ENCODE data around the gene KCNT1. TPM values are rescaled to one million over a fixed set of nuclear protein-coding genes. Genes with fewer than 3 reads are reported as not detected.

KCNT1 gene
- total RNA-seq, 2 donors from 2014 or later, result 0.23 to 0.37 TPM

DNA sequence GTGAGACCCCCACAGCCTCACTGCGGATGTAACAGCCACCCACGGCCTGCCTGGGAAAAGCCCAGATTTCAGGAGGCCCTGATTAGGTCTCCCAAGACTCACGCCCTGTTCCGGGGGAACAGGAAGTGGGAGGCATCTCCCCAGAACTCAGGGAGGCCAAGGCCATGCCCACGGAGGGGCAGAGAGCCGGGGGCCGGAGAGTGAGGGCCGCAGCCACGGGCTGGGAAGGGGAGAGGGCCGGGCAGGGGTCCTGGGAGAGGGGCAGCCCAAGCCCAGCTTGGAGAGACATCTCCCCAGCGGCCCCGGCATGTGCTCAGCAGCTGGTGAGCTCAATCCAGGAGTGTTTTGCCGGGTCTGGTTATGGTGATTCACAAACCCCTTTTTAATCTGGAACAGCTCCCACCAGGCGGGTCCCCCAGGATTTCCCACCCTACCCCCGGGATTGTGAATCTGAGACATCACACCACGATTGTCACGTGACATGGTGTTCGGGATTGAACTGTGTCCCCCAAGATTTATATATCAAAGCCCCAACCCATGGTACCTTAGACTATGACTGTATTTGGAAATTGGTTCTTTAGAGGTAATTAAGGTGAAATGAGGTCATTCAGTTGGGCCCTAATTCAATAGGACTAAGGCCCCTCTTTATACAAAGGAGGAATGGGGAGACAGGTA is 26.6 kb downstream of the KCNT1 start:
- peaks cover 4% of the 10 kb centered on the region for H3K4me1 Mint-ChIP-seq
- H3K9me3 ChIP-seq (ENCODE audit: control insufficient read depth, low read length, poor library complexity, severe bottlenecking), result no peaks in the 10 kb centered on the region
- H3K36me3 Mint-ChIP-seq (ENCODE audit: low read depth), result peaks cover 3% of the 10 kb centered on the region
- H3K4me3 Mint-ChIP-seq, result no peak overlapping the region
- peaks cover 23% of the 10 kb centered on the region for H3K27me3 Mint-ChIP-seq
- no peak for DNase-seq
- no peak overlapping the region for H3K27ac Mint-ChIP-seq
- ATAC-seq, result no peak

DNA sequence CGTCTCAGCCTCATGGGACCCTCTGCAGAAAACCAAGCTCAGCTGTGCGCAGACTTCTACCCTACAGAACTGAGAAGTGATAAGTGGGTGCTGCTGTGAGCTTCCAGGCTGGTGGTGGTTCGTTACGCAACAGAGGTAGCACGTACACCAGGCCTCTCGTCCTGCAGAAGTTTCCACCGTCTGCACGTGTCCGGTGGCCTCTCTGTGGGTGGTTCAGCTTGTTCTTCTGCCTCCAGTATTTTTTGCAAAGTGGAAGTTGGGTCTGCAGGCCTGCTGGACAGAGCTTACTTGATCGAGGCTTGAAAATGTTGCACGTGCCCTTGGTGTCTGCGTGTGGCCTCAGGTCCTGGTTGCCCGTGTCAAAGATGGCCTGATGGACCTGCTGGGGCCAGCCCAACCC is 27.5 kb downstream of the KCNT1 start:
- H3K27ac Mint-ChIP-seq, result no peak overlapping the region
- peaks cover 3% of the 10 kb centered on the region for H3K36me3 Mint-ChIP-seq (ENCODE audit: low read depth)
- ATAC-seq, result no peak
- H3K4me3 Mint-ChIP-seq, result no peak overlapping the region
- peaks cover 4% of the 10 kb centered on the region for H3K4me1 Mint-ChIP-seq
- no peak for DNase-seq
- H3K9me3 ChIP-seq (ENCODE audit: control insufficient read depth, low read length, poor library complexity, severe bottlenecking), result no peaks in the 10 kb centered on the region
- H3K27me3 Mint-ChIP-seq, result peaks cover 28% of the 10 kb centered on the region

DNA sequence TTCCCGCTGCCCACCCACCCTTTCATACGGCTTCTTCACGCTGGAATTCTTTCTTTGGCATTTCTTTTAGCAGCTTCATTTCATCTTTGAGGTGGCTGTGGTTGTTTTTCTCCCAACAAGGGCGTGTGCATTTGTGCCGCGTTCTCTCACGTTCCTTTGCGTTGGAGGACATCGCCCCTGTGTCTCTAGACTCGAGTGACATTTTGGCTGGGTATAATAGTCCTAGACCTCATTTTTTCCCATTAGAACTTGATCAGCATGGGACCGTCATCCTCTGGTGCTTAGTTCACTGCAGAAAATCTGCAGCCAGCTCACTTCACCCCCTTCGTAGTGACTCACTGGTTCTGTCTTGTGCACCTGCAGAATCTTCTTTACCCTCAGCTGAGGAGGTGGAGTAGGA is 29.5 kb downstream of the KCNT1 start:
- H3K9me3 ChIP-seq (ENCODE audit: control insufficient read depth, low read length, poor library complexity, severe bottlenecking), result no peaks in the 10 kb centered on the region
- ATAC-seq, result no peak

DNA sequence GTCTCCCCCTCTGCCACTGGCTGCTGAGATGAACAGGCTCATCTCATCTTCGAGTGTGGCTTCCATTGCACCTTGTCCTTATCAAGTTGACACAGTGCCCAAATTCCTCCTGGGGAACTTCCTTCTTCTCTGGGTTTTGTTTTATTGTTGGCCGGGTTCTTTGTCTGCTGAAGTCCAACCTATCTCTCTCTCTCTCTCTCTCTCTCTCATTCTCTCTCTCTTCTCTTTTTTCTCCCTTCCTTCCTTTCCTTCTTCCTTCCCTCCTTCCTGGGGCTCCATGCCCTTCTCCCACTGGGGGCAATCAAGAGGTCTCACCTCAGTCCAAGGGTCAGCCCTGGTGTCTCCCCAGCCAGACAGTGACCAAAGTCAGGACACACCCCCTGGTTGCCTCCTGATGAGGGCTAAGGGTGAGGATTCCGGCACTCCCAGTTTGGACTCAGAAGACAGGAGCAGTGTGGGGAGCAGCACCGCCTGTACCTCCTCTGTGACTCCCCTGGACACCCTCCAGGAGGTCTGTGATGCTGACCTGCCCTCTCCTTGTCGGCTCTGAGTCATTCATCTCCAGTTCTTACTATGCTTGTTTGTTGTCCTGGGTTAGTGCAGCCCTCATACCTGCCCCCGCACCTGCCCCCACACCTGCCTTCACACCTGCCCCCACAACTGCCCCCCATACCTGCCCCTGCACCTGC is 30.7 kb downstream of the KCNT1 start:
- Mint-ChIP-seq H3K27me3 (peaks cover 26% of the 10 kb centered on the region), H3K4me1 (peaks cover 6% of the 10 kb centered on the region), H3K36me3 (ENCODE audit: low read depth) (peaks cover 3% of the 10 kb centered on the region), H3K4me3 (no peak overlapping the region), H3K27ac (no peak overlapping the region)
- ATAC-seq, result no peak
- no peak for DNase-seq
- no peaks in the 10 kb centered on the region for H3K9me3 ChIP-seq (ENCODE audit: control insufficient read depth, low read length, poor library complexity, severe bottlenecking)

More for the DNA sequence above, 29.5 kb downstream of the KCNT1 start:
- Mint-ChIP-seq H3K4me3 (no peak overlapping the region), H3K27me3 (peaks cover 22% of the 10 kb centered on the region), H3K27ac (no peak overlapping the region), H3K36me3 (ENCODE audit: low read depth) (peaks cover 3% of the 10 kb centered on the region), H3K4me1 (peaks cover 2% of the 10 kb centered on the region)
- DNase-seq, result no peak

DNA sequence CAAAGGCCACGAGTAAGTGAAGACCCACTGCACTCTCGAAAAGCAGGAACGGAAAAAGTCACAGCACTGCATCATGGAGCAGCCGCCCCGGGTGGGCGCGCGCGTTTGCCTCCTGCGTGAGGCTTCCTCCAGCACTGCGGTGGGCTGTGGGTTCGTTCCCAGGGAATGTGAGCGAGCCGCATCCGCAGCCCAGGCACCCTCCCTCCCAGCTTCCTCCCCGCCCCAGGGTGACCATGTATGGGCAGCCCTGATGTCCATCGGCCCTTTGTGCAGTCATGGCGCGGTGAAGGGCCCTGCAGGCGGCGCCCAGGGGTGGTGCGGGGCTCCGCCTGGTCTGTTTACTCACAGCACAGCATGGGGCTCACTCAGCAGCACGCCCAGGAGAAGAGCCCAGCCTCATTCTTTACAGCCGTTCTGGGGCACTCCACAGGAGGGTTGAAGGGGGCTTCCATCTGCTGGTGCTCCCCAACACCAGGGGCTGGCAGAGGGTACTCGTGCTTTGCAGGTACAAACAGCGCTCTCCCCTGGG is 32.7 kb downstream of the KCNT1 start:
- peaks cover 22% of the 10 kb centered on the region for H3K27me3 Mint-ChIP-seq
- no peak for DNase-seq
- ATAC-seq, result no peak
- H3K9me3 ChIP-seq (ENCODE audit: control insufficient read depth, low read length, poor library complexity, severe bottlenecking), result no peaks in the 10 kb centered on the region
- no peaks in the 10 kb centered on the region for H3K36me3 Mint-ChIP-seq (ENCODE audit: low read depth)
- H3K4me3 Mint-ChIP-seq, result no peak overlapping the region
- H3K27ac Mint-ChIP-seq, result no peak overlapping the region
- peaks cover 4% of the 10 kb centered on the region for H3K4me1 Mint-ChIP-seq

DNA sequence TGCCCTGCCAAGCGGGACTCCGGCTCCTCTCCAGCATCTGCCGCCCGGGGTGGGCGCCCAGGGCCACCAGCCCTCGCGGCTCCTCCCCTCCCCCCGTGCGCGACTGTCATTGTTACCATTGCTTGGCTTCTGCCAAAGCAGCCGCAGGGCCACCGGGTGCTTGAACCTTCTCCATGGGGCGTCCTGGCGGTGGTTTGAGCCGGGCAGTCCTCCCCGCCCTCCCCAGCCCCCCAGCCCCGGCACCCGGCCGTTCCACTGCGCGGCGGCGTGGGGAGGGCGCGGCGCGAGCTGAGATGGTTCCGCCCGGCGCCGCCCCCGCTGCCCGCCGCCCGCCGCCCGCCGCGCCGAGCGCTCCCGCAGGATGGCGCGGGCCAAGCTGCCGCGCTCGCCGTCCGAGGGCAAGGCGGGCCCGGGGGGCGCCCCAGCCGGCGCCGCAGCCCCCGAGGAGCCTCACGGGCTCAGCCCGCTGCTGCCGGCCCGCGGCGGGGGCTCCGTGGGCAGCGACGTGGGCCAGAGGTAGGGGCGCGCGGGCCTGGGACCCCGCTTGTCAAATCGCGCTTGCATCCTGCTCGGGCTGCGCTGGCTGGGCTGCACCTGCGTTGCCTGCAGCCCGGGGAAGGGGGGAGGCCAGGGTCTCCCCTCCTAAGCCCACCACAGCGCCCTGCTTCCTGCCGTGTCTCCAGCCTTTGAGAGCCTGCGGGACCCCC is 34.4 kb downstream of the KCNT1 start:
- peaks cover 4% of the 10 kb centered on the region for H3K4me1 Mint-ChIP-seq
- H3K36me3 Mint-ChIP-seq (ENCODE audit: low read depth), result no peaks in the 10 kb centered on the region
- H3K27ac Mint-ChIP-seq, result no peak overlapping the region
- H3K9me3 ChIP-seq (ENCODE audit: control insufficient read depth, low read length, poor library complexity, severe bottlenecking), result no peaks in the 10 kb centered on the region
- DNase-seq (no peak), ATAC-seq (no peak)
- peaks cover 28% of the 10 kb centered on the region for H3K27me3 Mint-ChIP-seq
- H3K4me3 Mint-ChIP-seq, result no peak overlapping the region

DNA sequence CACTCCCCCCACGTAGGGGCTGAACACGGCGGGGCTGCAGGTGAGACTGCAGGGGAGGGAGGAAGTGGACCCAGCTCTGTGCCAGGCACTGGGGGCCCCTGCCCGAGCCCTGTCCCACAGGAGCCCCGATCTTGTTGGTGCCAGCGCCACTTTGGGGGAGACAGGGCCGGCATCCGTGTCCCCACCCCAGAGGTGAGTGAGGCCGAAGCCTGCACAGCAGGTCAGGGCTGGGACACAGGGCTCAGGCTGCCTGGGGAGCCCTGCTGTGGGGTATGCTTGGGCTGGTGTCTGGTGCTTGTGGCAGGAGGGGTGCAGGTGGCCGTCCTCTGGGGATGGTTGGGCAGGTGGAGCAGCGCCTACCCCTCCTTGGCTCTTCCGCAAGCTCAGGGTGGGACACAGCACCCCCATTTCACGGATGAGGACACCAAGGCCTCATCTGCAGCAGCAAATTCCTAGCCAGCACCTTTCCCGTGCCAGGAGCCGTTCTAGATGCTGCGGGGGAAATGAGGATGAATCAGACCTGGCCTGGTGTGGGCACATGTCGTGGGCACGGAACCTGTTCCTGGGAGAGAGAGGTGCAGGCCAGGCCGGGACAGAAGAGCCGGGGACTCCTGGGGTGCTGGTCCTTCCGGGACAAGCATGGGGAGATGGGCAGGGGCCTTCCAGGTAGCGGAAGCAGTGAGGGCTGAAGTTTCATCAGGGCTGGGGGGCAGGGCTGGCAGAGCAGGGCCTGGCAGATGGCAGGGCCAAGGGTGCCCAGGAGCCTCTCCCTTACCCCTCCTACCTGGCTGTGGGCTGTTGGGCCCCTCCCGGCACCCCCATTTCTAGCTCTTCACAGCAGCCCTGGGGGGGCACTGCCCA is 35.2 kb downstream of the KCNT1 start:
- Mint-ChIP-seq H3K4me1 (peaks cover 4% of the 10 kb centered on the region), H3K27me3 (peaks cover 28% of the 10 kb centered on the region), H3K36me3 (ENCODE audit: low read depth) (no peaks in the 10 kb centered on the region), H3K4me3 (no peak overlapping the region), H3K27ac (no peak overlapping the region)
- no peak for DNase-seq
- no peak for ATAC-seq
- no peaks in the 10 kb centered on the region for H3K9me3 ChIP-seq (ENCODE audit: control insufficient read depth, low read length, poor library complexity, severe bottlenecking)

DNA sequence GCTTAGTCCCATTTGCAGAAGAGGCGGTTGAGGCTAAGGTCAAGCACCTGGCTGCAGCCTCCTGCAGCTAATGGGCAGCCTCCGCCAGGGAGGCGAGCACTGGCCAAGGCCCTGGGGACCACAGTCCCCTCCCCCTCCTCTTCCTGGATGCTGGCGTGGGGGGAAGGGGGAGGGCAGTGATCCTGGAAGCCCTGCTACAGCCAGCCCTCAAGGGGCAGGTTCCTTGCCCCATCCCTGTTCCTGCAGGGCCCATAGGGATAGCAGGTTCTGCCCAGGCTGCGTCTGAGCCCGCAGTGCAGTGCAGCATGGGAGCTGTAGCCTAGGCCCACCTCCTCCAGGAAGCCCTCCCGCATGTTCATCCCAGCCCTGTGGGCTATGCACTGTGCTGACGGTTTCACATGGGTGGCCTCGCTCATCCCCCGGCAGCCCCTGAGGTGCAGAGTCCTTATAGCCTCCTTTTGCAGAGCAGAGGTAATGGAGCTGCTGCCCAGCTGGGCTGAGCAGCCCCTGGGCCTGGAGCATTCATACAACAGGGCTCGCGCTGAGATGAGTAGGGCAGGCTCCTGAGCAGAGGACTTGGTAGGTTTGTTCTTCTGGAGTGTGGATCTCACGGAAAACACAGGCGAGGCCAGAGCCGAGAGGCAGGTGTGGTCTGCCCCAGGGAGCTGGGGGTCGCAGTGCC is 36.0 kb downstream of the KCNT1 start:
- Mint-ChIP-seq H3K4me1 (peaks cover 4% of the 10 kb centered on the region), H3K27me3 (peaks cover 34% of the 10 kb centered on the region), H3K27ac (no peak overlapping the region), H3K4me3 (no peak overlapping the region), H3K36me3 (ENCODE audit: low read depth) (no peaks in the 10 kb centered on the region)
- ATAC-seq, result no peak
- no peak for DNase-seq
- no peaks in the 10 kb centered on the region for H3K9me3 ChIP-seq (ENCODE audit: control insufficient read depth, low read length, poor library complexity, severe bottlenecking)

DNA sequence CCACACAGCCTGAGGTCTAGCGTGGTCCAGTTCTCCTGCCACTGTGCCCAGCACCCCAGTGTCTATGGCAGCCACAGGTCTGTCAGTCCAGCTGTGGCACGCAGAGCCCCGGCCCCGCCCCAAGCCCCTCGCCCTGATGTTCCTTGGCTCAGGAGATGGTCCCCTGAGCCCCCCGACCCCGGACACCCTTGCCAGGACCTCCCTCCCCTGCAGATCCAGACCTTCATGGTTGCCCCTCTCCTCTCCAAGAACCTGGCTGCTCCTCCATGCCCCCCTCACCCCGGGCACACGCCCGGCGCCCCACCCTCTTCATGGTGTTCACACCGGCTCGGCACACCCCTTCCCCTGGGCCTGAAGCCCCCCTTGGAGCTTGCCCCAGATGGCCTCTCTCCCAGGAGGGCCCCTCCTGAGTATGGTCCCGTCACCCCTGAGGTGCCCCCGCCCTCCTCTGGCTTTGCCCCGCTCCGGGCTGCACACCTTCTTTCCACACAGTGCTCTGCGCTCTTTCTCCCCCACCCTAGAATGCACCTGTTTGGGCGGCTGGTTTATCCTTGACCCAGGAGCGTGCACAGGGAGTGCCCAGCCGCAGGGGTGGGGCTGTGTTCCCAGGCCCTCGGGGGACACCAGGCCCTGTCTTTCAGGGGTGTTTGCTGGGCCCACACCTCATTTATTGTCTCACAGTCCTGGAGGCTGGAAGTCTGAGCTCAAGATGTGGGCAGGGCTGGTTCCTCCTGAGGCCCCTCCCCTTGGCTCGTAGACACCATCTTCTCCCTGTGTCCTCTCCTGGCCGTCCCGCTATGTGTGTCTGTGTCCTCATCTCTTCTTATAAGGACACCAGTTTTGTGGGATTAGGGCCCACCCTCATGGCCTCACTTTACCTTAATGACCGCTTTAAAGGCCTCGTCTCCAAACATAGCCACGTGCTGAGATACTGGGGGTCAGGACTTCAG is 37.6 kb downstream of the KCNT1 start:
- no peak overlapping the region for H3K4me3 Mint-ChIP-seq
- no peak overlapping the region for H3K27ac Mint-ChIP-seq
- H3K27me3 Mint-ChIP-seq, result peaks cover 28% of the 10 kb centered on the region
- H3K9me3 ChIP-seq (ENCODE audit: control insufficient read depth, low read length, poor library complexity, severe bottlenecking), result no peaks in the 10 kb centered on the region
- H3K36me3 Mint-ChIP-seq (ENCODE audit: low read depth), result no peaks in the 10 kb centered on the region
- ATAC-seq (no peak), DNase-seq (no peak)
- H3K4me1 Mint-ChIP-seq, result peaks cover 4% of the 10 kb centered on the region

DNA sequence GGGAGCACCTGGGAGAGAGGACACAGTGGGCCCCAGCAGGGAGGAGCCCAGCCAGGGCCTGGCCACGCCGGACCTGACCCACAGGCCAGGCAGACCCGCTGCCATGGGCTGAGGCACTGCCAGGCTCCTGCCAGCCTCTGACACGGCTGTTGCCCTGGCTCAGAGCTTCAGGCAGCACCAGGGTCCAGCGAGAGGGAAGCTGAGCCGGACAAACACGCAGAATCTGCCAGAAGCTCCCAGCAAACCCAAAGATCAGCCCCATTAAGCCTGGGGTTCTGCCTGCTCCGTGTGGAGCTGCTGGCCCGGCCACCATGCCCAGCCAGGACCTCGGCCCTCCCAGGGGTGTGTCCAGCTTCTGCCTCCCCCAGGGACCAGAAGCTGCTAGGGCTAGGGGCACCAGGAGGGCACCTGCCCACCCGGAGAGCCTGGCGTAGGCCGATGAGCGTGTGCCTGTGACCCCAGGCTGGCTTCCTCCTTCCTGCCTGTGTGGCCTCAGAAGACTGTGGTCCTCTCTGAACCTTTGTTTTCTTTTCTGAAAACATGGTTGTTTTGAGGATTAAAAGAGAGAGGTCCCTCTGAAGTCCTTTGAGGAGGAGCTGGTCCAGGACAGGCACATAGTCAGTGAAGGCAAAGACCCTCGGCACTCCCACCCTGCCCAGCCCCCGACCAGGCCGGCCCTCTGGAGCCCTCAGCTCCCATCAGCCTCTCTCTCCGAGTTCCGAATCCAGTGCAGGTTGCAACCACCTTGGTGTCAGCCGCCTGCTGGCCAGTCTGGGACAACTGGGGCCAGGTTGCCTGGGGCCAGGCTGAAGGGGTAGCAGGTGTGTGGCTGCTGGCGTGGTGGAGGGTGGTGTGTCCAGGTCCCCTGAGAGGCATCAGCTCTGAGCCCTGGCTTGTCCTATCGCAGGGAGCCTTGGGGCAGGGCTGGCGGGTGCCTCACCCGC is 39.6 kb downstream of the KCNT1 start:
- Mint-ChIP-seq H3K27ac (no peak overlapping the region), H3K4me3 (no peak overlapping the region), H3K36me3 (ENCODE audit: low read depth) (no peaks in the 10 kb centered on the region), H3K4me1 (peaks cover 4% of the 10 kb centered on the region), H3K27me3 (peaks cover 25% of the 10 kb centered on the region)
- ATAC-seq (no peak), DNase-seq (no peak)
- H3K9me3 ChIP-seq (ENCODE audit: control insufficient read depth, low read length, poor library complexity, severe bottlenecking), result no peaks in the 10 kb centered on the region

DNA sequence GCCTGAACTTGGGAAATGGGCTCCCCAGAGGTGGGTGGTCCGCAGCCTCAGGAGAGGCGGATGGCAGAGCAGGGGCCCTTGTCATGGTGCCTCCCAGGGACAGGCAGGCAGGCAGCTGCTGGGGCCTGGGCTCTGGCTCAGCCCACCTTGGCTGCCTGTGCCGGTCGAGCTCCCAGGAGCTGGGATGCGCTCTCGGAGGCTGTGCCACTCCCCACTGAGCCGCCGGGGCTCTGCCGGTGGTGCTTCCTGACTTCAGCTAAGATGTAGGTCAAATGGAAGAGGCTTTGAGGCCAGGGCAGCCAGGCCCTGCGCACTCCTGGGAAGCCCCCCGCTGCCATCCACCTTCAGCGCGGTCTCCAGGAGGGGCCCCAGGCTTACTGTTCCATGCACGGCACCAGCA is 41.0 kb downstream of the KCNT1 start:
- Mint-ChIP-seq H3K27ac (no peak overlapping the region), H3K4me3 (no peak overlapping the region), H3K27me3 (peaks cover 20% of the 10 kb centered on the region), H3K36me3 (ENCODE audit: low read depth) (no peaks in the 10 kb centered on the region), H3K4me1 (no peaks in the 10 kb centered on the region)
- no peaks in the 10 kb centered on the region for H3K9me3 ChIP-seq (ENCODE audit: control insufficient read depth, low read length, poor library complexity, severe bottlenecking)
- ATAC-seq, result no peak
- DNase-seq, result no peak

All from T-helper 17 cell (primary cell).